ENCODE data around the gene ANKH. TPM values are rescaled to one million over a fixed set of nuclear protein-coding genes. Genes with fewer than 3 reads are reported as not detected.
A peak's percentile ranks its signal among the peaks of the same experiment; 100 is the strongest.
"Not testable (repeated sequence)": the region's sequence is repeated elsewhere in the genome, so short reads cannot be mapped to it uniquely, and the experiment has no call there.

Gene ANKH
- polyA plus RNA-seq (ENCODE audit: insufficient read length in 3 of 3) = 10 to 100 TPM; 12.9 to 18.7 (median 14.0) TPM

GRCh38 chr5:14871214-14872069, at the start of gene ANKH:
ANKH (minus strand) TSS chr5:14871778; CDS start chr5:14871447, 331 bp downstream.
- DNase-seq (ENCODE audit: low read depth in 3 of 3, low spot score in 2 of 3) = peak in 2 of 3 donors; percentile 53 to 55

DNA sequence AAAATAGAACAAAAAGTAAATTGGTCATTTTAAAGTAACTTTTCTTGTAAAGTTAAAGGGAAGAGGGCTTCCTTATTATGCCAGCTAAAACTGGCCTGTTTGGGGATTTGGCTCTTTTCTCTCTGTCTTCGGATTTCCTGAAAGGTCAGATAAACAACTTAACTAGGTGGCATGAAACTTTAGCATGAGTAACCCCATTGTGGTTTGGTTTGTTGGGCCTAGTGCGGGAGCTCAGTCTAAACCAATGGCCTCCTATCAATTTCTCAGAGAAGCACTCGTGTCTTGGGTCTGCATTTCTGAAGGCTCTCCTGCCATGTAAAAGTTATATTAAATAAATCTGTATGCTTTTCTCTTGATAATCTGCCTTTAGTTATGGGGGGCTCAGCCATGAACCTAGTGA, 48.5 kb upstream of the ANKH start:
- DNase-seq (ENCODE audit: low read depth in 3 of 3, low spot score in 2 of 3) = no peak

DNA sequence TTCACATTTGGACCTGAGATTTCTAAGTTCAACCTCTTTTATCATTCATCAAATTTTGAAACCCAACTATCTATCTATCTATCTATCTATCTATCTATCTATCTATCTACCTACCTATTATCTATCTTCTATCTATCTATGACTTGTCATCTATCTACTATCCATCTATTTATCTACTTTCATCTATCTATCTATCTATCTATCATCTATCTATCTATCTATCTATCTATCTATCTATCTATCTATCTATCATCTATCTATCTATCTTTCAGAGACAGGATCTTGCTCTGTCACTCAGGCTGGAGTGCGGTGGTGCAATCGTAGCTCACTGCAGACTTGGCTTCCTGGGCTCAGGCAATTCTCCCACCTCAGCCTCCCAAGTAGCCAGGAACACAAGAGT, 47.5 kb upstream of the ANKH start:
- DNase-seq (ENCODE audit: low read depth in 3 of 3, low spot score in 2 of 3) = not testable (repeated sequence)

DNA sequence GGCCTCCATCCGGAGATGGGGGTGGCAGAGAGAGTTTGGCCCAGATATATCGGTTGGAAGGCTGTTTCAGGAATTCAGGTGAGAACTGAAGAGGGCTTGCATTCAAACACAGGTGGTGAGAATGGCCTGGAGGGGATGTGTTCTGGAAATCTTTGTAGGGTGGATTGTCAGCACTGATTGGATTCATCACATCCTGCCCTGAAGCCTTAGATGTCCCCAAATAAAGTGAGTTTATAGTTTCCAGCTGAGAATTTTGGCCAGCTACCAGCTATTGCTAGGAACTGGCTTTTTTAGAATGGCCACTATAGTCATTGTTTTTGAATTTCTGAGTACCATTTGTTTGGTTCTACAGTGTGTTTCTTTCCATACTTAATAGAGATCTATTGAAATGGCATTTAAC, 46.1 kb upstream of the ANKH start:
- DNase-seq (ENCODE audit: low read depth in 3 of 3, low spot score in 2 of 3) = peak in 1 of 3 donors; percentile 36

GRCh38 chr5:14915291-14915952, 43.8 kb upstream of the ANKH start:
- no peak for DNase-seq (ENCODE audit: low read depth in 3 of 3, low spot score in 2 of 3)

DNA sequence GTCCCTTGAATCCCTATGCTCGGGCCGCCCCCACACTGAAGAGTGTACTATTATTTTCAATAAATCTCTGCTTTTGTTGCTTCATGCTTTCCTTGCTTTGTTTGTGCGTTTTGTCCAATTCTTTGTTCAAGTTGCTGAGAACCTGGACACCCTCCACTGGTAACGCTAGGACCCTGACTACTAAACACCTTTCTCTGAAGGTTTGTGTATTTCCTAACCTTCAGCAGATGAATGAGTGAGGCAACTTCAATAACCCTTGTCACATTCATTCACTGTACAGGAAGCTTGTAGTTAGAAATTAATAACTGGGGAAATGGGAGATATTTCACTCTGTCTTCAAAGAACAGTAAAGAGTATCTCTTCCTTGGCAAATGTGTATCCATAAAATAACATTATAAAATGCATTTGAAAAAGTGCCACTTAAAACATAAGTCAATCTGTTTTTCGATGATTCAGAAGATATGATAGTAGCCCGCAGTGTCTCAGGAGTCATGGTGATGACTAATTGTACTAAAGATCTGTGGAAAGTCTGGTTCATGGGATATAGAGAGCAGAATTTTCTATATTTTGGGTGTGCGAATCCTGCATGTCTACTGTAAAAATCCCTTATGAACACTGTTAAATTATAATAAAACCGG, 43.2 kb upstream of the ANKH start:
- DNase-seq (ENCODE audit: low read depth in 3 of 3, low spot score in 2 of 3) = no peak

GRCh38 chr5:14914193-14914592, 42.6 kb upstream of the ANKH start:
- DNase-seq (ENCODE audit: low read depth in 3 of 3, low spot score in 2 of 3) = no peak

DNA sequence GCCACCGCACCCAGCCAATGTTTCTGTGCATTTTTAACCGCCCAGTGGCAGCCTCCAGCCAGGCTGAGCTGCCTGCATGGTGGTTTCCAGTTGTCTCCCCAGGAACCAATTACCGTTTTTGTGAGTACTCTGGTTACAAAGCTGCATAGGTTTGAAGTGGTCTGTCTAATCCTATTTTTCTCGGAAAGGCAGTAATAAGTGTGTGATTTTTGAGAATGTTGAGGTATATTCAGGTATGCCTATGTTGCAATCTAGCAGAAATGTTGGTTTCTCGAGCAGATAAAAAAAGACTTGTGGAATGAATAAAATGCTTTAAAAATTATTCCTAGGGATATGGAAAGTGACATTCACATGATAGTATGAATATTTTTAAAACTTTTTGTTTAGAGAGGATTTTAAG, 41.5 kb upstream of the ANKH start:
- no peak for DNase-seq (ENCODE audit: low read depth in 3 of 3, low spot score in 2 of 3)

DNA sequence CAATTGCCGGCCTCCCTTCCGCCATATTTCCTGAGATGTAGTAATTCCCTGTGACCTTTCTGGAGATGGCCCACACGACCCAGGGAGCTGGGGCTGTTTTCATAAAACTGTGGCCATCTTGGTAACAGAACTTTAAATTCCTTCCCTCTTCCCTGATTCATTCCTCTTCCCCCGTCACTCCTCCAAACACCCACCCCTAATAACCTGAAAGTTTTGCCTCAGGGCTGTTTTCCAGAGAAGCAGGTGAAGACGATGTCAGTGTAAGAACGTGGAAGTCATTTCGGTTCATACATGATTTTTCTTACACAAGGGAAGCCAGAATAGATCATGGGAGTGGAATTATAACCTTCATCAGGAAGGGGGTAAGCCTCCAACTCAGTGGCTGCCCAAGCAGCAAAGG, 40.6 kb upstream of the ANKH start:
- DNase-seq (ENCODE audit: low read depth in 3 of 3, low spot score in 2 of 3) = no peak

- DNase-seq (ENCODE audit: low read depth in 3 of 3, low spot score in 2 of 3) = no peak
Observed at GRCh38 chr5:14909369-14909768, 37.8 kb upstream of the ANKH start.

GRCh38 chr5:14908172-14908571, 36.6 kb upstream of the ANKH start:
- DNase-seq (ENCODE audit: low read depth in 3 of 3, low spot score in 2 of 3) = no peak

DNA sequence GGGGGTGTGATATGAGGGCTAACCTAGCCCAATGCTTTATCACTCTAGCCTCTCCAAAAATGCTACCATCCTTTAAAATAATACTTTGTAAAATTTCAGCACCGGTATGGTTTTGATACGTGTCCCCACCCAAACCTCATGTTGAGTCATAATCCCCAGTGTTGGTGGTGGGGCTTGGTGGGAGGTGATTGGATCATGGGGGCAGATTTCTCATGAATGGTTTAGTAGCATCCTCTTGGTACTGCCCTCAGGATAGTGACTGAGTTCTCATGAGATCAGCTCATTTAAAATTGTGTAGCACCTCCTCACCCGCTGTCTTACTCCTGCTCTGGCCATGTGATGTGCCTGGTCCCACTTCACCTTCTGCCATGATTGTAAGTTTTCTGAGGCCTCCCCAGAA, 35.0 kb upstream of the ANKH start:
- no peak for DNase-seq (ENCODE audit: low read depth in 3 of 3, low spot score in 2 of 3)

- DNase-seq (ENCODE audit: low read depth in 3 of 3, low spot score in 2 of 3) = no peak
Observed at GRCh38 chr5:14902826-14903560, 31.4 kb upstream of the ANKH start.

DNA sequence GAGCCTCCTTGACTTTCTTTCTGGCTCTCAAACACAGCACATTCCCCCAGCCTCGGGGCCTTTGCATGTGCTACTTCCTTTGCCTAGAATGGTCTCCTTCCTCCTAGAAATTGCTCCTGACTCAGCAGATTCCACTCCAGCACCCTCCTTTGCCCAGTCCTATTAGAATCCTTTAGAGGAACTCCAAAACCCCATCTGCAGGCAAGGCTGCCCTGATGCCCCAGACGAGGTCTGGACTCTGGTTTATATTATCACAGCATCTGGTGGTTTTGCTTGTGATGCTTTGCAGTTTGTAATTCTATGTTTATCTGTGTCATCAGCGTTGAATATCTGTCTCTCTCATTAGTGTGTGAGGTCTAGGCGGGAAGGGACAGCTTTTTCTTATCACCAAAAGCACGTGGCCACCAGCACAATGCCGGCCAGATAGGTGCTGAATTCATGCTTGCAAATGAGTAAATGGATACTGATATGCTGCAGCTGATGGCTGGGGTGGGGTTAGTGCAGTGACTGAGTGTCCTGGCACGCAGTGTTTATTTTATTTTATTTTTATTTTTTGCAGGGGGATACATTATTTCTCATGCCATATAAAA, 30.0 kb upstream of the ANKH start:
- DNase-seq (ENCODE audit: low read depth in 3 of 3, low spot score in 2 of 3) = no peak

DNA sequence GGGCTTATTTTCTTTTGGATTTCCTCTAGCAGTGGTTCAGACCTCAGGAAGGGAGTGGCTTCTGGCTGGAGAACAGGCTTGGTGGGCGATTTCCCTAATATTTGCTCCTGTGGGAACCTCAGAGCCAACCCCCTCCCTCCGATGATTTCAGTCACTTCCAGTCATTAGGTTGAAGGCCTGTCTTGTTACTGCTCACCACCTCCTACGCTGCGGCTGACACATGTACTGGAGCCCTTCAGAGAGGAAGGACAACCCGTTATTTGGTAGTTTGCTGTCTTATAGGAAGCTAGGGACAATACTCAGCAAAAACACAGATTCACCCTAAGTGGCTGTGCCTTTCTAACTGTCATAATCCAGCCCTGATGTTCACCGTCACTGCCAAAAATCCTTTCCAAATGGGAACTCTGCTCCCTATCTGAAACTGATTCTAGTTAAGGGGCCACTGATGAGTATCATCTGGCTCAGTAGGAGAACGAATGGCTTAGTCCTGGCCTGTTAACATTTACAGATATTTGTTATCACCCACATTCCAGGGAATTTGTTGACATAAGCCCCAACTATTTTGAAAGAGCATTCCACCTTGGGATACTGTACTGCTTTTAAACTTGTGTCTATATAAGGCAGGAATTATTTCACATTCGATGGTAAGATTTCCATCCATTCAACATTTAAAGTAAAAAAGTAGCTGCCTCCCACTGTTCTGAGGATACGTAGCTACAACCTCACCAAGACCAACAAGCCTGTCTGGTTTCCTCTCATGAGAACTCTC, 29.3 kb upstream of the ANKH start:
- no peak for DNase-seq (ENCODE audit: low read depth in 3 of 3, low spot score in 2 of 3)

DNA sequence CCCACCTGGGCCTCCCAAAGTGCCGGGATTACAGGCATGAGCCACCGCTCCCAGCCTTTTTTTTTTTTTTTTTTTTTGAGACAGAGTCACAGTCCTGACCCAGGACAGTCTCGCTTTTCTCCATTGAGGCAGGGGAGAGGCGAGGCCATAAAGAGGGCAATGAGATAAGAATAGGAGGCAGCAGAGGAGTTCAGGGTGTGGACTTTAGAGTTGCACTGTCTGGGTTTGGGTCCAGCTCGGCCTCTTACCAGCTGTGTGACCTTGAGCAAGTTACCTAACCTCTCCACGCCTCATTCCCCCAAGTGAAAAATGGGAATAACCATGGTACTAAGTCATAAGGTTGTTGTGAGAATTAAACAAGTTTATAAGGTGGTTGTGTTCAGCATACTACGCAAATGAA, 24.6 kb upstream of the ANKH start:
- no peak for DNase-seq (ENCODE audit: low read depth in 3 of 3, low spot score in 2 of 3)

- no peak for DNase-seq (ENCODE audit: low read depth in 3 of 3, low spot score in 2 of 3)
Observed at GRCh38 chr5:14895301-14895700, 23.7 kb upstream of the ANKH start.

DNA sequence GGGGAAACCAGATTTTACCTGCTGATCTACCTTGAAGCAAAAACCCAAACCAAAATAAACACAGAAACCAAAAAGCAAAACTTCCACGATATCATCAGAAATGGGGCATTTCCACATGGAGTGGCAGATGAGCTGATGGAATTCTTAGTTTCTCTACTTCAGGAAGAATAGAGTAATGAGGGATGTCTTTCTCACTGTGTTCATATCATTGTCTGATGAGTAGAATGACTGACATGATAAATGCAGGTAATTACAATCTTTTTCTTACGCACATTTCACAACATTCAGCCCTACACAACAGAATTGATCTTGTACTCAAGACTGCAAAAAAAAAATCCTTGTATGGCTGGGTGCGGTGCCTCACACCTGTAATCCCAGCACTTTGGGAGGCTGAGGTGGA, 23.2 kb upstream of the ANKH start:
- no peak for DNase-seq (ENCODE audit: low read depth in 3 of 3, low spot score in 2 of 3)

DNA sequence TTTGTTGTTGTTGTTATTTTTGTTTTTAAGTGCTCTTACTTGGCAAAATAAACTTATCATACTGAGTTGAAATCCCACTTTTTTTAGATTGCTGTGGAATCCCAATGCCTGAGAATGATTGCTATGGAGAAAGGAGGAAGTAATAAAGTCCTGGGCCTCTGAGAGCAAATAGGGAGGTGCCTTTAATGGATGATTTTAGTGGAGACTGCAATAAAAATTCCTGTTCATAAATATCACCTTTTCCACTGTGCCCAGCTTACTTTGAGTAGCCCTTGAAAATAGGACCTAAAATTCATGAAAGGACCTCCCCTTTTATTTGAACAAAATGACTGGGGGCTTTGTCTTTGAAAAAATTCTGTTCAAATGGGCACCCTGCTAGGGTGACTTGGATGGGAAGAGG, 21.8 kb upstream of the ANKH start:
- DNase-seq (ENCODE audit: low read depth in 3 of 3, low spot score in 2 of 3) = no peak

GRCh38 chr5:14890846-14891245, 19.3 kb upstream of the ANKH start:
- no peak for DNase-seq (ENCODE audit: low read depth in 3 of 3, low spot score in 2 of 3)

All from right renal cortex interstitium (tissue), 3 donors.